Measurements from ENCODE around the gene CEP120.

The CEP120 gene

GRCh38 chr5:123299136-123299535 lies 124.1 kb downstream of the CEP120 start:
- no peak for DNase-seq (ENCODE audit: low spot score)

GRCh38 chr5:123298335-123299030 lies 124.7 kb downstream of the CEP120 start:
- no peak for DNase-seq (ENCODE audit: low spot score)

GRCh38 chr5:123297866-123298265 lies 125.3 kb downstream of the CEP120 start:
- no peak for DNase-seq (ENCODE audit: low spot score)

GRCh38 chr5:123297198-123297831 lies 125.9 kb downstream of the CEP120 start:
- DNase-seq (ENCODE audit: low spot score), result no peak

All from CD4-positive, alpha-beta T cell treated with Interleukin-15 for 4 hours (primary cell).